ENCODE data around the gene SPEF1. TPM values are rescaled to one million over a fixed set of nuclear protein-coding genes. Genes with fewer than 3 reads are reported as not detected.

SPEF1 gene
- total RNA-seq, 2 donors from 2014 or later, result 0.14 TPM; not detected in 1

- DNase-seq (ENCODE audit: low spot score in 2 of 2) (no peak), ATAC-seq (no peak)
- Mint-ChIP-seq H3K36me3 (no peaks in the 10 kb centered on the region), H3K27ac (no peak overlapping the region), H3K9me3 (no peaks in the 10 kb centered on the region)
Observed at GRCh38 chr20:3764659-3765058, 16.6 kb downstream of the SPEF1 start.

- no peak for DNase-seq (ENCODE audit: low spot score in 2 of 2)
- no peak for ATAC-seq
- Mint-ChIP-seq H3K9me3 (no peaks in the 10 kb centered on the region), H3K36me3 (no peaks in the 10 kb centered on the region), H3K27ac (no peak overlapping the region)
Observed at GRCh38 chr20:3763671-3764601, 17.3 kb downstream of the SPEF1 start.

- Mint-ChIP-seq H3K27ac (no peak overlapping the region), H3K9me3 (no peaks in the 10 kb centered on the region), H3K36me3 (peaks cover 0 to 6% of the 10 kb centered on the region in 2 donors)
- DNase-seq (ENCODE audit: low spot score in 2 of 2) (no peak), ATAC-seq (no peak)
Observed at GRCh38 chr20:3760655-3761348, 20.4 kb downstream of the SPEF1 start.

DNA sequence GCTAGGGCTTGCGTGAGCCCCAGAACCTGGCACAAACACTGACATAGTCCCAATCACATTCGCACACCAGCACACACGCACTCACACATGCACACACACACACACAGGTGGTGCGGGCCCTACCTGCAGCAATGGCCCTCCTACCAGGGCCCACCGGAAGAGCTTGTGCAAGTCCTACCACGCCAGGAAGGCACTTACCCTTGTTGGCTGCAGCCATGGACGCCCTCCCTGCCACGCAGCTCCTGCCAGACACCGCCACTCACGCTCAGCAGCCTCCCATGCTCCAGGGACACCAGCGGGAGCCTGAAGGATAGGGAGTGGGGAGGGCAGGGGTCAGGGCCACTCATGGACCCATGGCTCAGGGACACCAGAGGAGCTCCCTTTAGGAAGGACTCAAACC is 21.4 kb downstream of the SPEF1 start:
- DNase-seq (ENCODE audit: low spot score in 2 of 2), result no peak
- Mint-ChIP-seq H3K36me3 (peaks cover 0 to 6% of the 10 kb centered on the region in 2 donors), H3K9me3 (no peaks in the 10 kb centered on the region), H3K27ac (peak overlapping the region; percentile 34 to 95)
- no peak for ATAC-seq

- Mint-ChIP-seq H3K36me3 (peaks cover 0 to 6% of the 10 kb centered on the region in 2 donors), H3K27ac (peak overlapping the region; percentile 34 to 95), H3K9me3 (no peaks in the 10 kb centered on the region)
- ATAC-seq (no peak), DNase-seq (ENCODE audit: low spot score in 2 of 2) (no peak)
Observed at GRCh38 chr20:3759316-3759823, 21.9 kb downstream of the SPEF1 start.

- peaks cover 0 to 6% of the 10 kb centered on the region in 2 donors for H3K36me3 Mint-ChIP-seq
- no peak for ATAC-seq
- DNase-seq (ENCODE audit: low spot score in 2 of 2), result no peak
- no peaks in the 10 kb centered on the region for H3K9me3 Mint-ChIP-seq
- H3K27ac Mint-ChIP-seq, result no peak overlapping the region
Observed at GRCh38 chr20:3758566-3758965, 22.7 kb downstream of the SPEF1 start.

GRCh38 chr20:3757268-3757667 is 24.0 kb downstream of the SPEF1 start:
- H3K36me3 Mint-ChIP-seq, result peaks cover 0 to 6% of the 10 kb centered on the region in 2 donors
- ATAC-seq (no peak), DNase-seq (ENCODE audit: low spot score in 2 of 2) (no peak)
- H3K27ac Mint-ChIP-seq, result no peak overlapping the region
- no peaks in the 10 kb centered on the region for H3K9me3 Mint-ChIP-seq

DNA sequence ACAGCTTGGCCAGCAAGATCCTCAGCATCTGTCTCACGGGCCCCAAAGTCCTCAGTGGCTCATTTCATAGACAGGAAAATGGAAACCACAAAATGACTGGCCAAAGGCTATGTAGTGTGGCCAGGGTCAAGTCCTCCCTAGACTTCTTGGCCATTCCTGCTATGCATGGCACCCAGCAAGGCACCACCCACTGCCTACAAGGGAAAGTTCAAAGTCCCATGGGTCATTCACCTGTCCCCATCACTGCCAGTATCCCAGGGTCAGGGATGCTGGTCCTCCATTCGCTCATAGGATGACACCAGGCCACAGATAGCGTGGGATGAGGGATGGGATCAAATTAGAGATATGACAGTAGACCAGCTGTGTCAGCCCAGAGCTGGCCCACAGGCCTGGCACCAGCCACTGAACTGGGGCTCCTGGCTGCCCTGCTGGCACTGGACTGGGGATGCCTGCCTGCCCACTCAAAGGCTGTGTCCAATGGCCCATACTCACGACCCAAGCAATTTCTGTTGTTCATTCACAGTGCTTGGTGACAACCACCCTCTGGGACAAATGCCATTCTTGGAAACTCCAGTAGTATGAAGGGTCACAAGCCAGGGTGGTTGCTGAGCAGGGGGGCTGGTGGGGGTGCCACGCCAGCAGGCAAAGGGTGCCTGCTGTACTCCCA is 25.3 kb downstream of the SPEF1 start:
- Mint-ChIP-seq H3K9me3 (no peaks in the 10 kb centered on the region), H3K36me3 (peaks cover 0 to 6% of the 10 kb centered on the region in 2 donors), H3K27ac (peak overlapping the region in 1 of 2 donors; percentile 65)
- DNase-seq (ENCODE audit: low spot score in 2 of 2) (no peak), ATAC-seq (no peak)

GRCh38 chr20:3755269-3755668 is 26.0 kb downstream of the SPEF1 start:
- DNase-seq (ENCODE audit: low spot score in 2 of 2) (no peak), ATAC-seq (no peak)
- peaks cover 0 to 6% of the 10 kb centered on the region in 2 donors for H3K36me3 Mint-ChIP-seq
- peak overlapping the region in 1 of 2 donors; percentile 39 for H3K27ac Mint-ChIP-seq
- H3K9me3 Mint-ChIP-seq, result no peaks in the 10 kb centered on the region

- no peak for DNase-seq (ENCODE audit: low spot score in 2 of 2)
- no peak for ATAC-seq
- H3K36me3 Mint-ChIP-seq, result peaks cover 0 to 6% of the 10 kb centered on the region in 2 donors
- no peaks in the 10 kb centered on the region for H3K9me3 Mint-ChIP-seq
- peak overlapping the region in 1 of 2 donors; percentile 39 for H3K27ac Mint-ChIP-seq
Observed at GRCh38 chr20:3754276-3754630, 27.0 kb downstream of the SPEF1 start.

- DNase-seq (ENCODE audit: low spot score in 2 of 2) (no peak), ATAC-seq (no peak)
- Mint-ChIP-seq H3K36me3 (peaks cover 0 to 6% of the 10 kb centered on the region in 2 donors), H3K27ac (no peak overlapping the region), H3K9me3 (no peaks in the 10 kb centered on the region)
Observed at GRCh38 chr20:3753501-3754275, 27.6 kb downstream of the SPEF1 start.

GRCh38 chr20:3753098-3753497 is 28.1 kb downstream of the SPEF1 start:
- ATAC-seq (peak; percentile 65 to 75), DNase-seq (ENCODE audit: low spot score in 2 of 2) (peak in 1 of 2 donors; percentile 60)
- Mint-ChIP-seq H3K9me3 (no peaks in the 10 kb centered on the region), H3K36me3 (peaks cover 0 to 4% of the 10 kb centered on the region in 2 donors), H3K27ac (no peak overlapping the region)

DNA sequence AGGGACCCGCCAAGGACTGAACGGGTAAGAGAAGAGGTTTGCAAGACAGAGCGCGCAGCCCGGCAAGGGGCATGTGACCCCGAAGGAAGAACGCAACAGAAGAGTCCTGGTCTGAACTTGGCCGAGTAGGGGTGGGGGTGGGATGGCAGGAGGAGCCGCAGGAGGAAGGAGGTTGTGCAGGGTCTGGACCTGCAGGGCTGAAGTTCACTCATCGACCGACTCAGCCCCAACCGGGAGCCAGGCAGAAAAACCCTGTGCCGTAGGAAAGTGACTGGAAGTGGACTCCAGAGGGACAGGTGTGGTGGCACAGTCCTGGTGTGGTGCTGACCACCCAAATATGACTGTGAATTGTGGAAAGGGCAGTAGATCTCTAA is 28.9 kb downstream of the SPEF1 start:
- Mint-ChIP-seq H3K9me3 (no peaks in the 10 kb centered on the region), H3K27ac (peak overlapping the region in 1 of 2 donors; percentile 69), H3K36me3 (no peaks in the 10 kb centered on the region)
- ATAC-seq (peak in 1 of 2 donors; percentile 1), DNase-seq (ENCODE audit: low spot score in 2 of 2) (no peak)

DNA sequence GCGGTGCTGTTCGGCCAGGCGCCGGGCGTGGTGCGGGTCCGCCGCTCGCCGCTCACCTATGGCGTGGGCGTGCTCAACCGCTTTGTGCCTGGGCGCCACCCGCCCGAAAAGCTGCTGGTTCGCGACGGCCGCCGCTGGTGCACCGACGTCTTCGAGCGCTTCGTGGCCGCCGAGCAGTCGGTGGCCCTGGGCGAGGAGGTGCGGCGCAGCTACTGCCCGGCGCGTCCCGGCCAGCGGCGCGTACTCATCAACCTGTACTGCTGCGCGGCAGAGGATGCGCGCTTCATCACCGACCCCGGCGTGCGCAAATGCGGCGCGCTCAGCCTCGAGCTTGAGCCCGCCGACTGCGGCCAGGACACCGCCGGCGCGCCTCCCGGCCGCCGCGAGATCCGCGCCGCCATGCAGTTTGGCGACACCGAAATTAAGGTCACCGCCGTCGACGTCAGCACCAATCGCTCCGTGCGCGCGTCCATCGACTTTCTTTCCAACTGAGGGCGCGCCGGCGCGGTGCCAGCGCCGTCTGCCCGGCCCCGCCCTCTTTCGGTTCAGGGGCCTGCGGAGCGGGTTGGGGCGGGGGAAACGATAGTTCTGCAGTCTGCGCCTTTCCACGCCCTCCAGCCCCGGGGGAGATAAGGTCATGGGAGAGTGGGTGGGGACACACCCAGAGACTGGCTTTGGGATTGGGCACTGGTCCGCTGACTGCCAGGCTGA is 29.4 kb downstream of the SPEF1 start:
- peak overlapping the region in 1 of 2 donors; percentile 69 for H3K27ac Mint-ChIP-seq

DNA sequence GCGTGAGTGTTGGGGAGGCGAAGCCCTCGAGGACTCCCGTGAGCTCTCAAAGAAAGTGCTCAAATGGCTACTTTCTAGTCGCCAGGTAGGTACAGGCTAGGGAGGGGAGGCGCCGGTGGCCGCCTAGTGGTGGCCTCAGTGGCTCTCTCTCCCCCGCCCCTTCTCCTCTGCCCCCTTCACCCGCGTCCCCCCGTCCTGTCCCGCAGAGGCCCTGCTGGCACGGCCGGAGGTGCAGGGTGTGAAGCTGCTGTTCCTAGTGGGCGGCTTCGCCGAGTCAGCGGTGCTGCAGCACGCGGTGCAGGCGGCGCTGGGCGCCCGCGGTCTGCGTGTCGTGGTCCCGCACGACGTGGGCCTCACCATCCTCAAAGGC is 30.0 kb downstream of the SPEF1 start:
- H3K36me3 Mint-ChIP-seq, result no peaks in the 10 kb centered on the region
- no peak overlapping the region for H3K27ac Mint-ChIP-seq
- H3K9me3 Mint-ChIP-seq, result no peaks in the 10 kb centered on the region
- ATAC-seq (no peak), DNase-seq (ENCODE audit: low spot score in 2 of 2) (no peak)

More for the DNA sequence above, 29.4 kb downstream of the SPEF1 start:
- H3K9me3 Mint-ChIP-seq, result no peaks in the 10 kb centered on the region
- H3K36me3 Mint-ChIP-seq, result no peaks in the 10 kb centered on the region
- ATAC-seq (peak; percentile 51 to 67), DNase-seq (ENCODE audit: low spot score in 2 of 2) (peak in 1 of 2 donors; percentile 51)
